HCT116 (cell line): ENCODE measurements around the gene SELENOW. TPM values are rescaled to one million over a fixed set of nuclear protein-coding genes. Genes with fewer than 3 reads are reported as not detected.
A peak's percentile ranks its signal among the peaks of the same experiment; 100 is the strongest.

Source experiments
- ATAC-seq: fragments of 200-7000 bp; cut with Tn5 transposase; 2 replicates; pipeline ENCODE4 v1.9.1; 2020; ENCODE audit warnings: mild to moderate bottlenecking, moderate library complexity
- BruUV-seq: library from RNA; stranded (reverse); fragments of 400-500 nt; replicated peaks from 2 replicates; lab custom pipeline; 2021; lab: Mats Ljungman, UMichigan
- CTCF ChIA-PET: fragments of 300-600 bp; sonication (Branson Sonifier 250); formaldehyde crosslinking; loops from one replicate; lab custom pipeline; 2021; ENCODE audit warnings: antibody characterized with exemption; lab: Charles Lee
- POLR2A ChIA-PET: fragments of 300-600, 350-600 bp; sonication (Branson Sonifier 250); formaldehyde crosslinking; loops from one replicate; lab custom pipeline; 2021; ENCODE audit warnings: antibody characterized with exemption; lab: Charles Lee
- RAD21 ChIA-PET, 2 experiments: fragments of 300-600 bp; sonication (Branson Sonifier 250); formaldehyde crosslinking; loops; one replicate each; lab custom pipeline; 2023; ENCODE audit warnings: low total read pairs in 2 of 2; ENCODE audit not compliant: uncharacterized antibody in 2 of 2, unreplicated experiment in 2 of 2, low non-redundant PET in 1 of 2; lab: Charles Lee
- DNase-seq: peaks from one replicate; pipeline ENCODE4 v3.0.0-alpha.2; 2010; ENCODE audit warnings: low read depth, low spot score
- H2AFZ ChIP-seq: fragments of 200-600 bp; shearing (Covaris generic), sonication (generic); 2 replicates; pipeline ENCODE4 v1.6.1; 2017; ENCODE audit warnings: low read depth, mixed run types, mixed read lengths, antibody characterized with exemption, low read length; ENCODE audit not compliant: poor library complexity, severe bottlenecking
- H3K27ac ChIP-seq: 2 replicates; pipeline ENCODE4 v1.5.1; 2012; ENCODE audit warnings: low read depth, low read length
- H3K27me3 ChIP-seq: fragments of 200-600 bp; sonication (generic); 2 replicates; pipeline ENCODE4 v1.6.1; 2016; ENCODE audit warnings: mixed run types, low read length, mixed read lengths; ENCODE audit not compliant: insufficient read depth
- H3K36me3 ChIP-seq, 2 experiments: fragments of 200-500 bp in 1 of 2; fragments of 200-600 bp in 1 of 2; sonication (Bioruptor generic) in 1 of 2; sonication (generic) in 1 of 2; 2 replicates each; pipeline versions ENCODE4 v1.5.1 to v1.6.1; 2014 to 2016; ENCODE audit warnings: low read length in 2 of 2, inconsistent platforms in 1 of 2, mixed read lengths in 1 of 2, mixed run types in 1 of 2; ENCODE audit not compliant: insufficient read depth in 2 of 2, control insufficient read depth in 1 of 2
- H3K4me1 ChIP-seq, 2 experiments: fragments of 200-600 bp in 1 of 2; sonication (generic) in 1 of 2; 2 replicates each; pipeline versions ENCODE4 v1.5.1 to v1.6.1; 2012 to 2017; ENCODE audit warnings: low read length in 2 of 2, inconsistent platforms in 1 of 2, mild to moderate bottlenecking in 1 of 2, mixed read lengths in 1 of 2, mixed run types in 1 of 2, moderate library complexity in 1 of 2; ENCODE audit not compliant: insufficient read depth in 2 of 2, control insufficient read depth in 1 of 2
- H3K4me2 ChIP-seq: fragments of 200-600 bp; sonication (generic); 2 replicates; pipeline ENCODE4 v1.6.1; 2017; ENCODE audit warnings: mixed run types, low read length, mixed read lengths
- H3K4me3 ChIP-seq, 2 experiments: fragments of 200-600 bp in 1 of 2; sonication (generic) in 1 of 2; replicated peaks in 1 of 2; 2 replicates each; pipeline ENCODE4 v1.5.1; 2011 to 2016; ENCODE audit warnings: low read length in 2 of 2, control low read depth in 1 of 2, low read depth in 1 of 2, mild to moderate bottlenecking in 1 of 2, mixed read lengths in 1 of 2, mixed run types in 1 of 2
- H3K79me2 ChIP-seq: fragments of 200-600 bp; sonication (generic); 2 replicates; pipeline ENCODE4 v1.6.1; 2017; ENCODE audit warnings: mild to moderate bottlenecking, mixed run types, low read length, moderate library complexity, mixed read lengths; ENCODE audit not compliant: insufficient read depth
- H3K9ac ChIP-seq: fragments of 200-600 bp; sonication (generic); 2 replicates; pipeline ENCODE4 v1.6.1; 2016; ENCODE audit warnings: low read length, mixed read lengths
- H3K9me2 ChIP-seq: fragments of 200-600 bp; sonication (generic), shearing (Covaris generic); 2 replicates; pipeline ENCODE4 v1.6.1; 2017; ENCODE audit warnings: mixed run types, mild to moderate bottlenecking, moderate library complexity; ENCODE audit not compliant: insufficient read depth
- H3K9me3 ChIP-seq, 2 experiments: fragments of 200-500 bp in 1 of 2; fragments of 200-600 bp in 1 of 2; sonication (Bioruptor generic) in 1 of 2; sonication (generic) in 1 of 2; 2 replicates each; pipeline ENCODE4 v1.6.1; 2014 to 2017; ENCODE audit warnings: low read length in 2 of 2, mixed read lengths in 2 of 2, inconsistent platforms in 1 of 2, low read depth in 1 of 2, mild to moderate bottlenecking in 1 of 2, mixed run types in 1 of 2, moderate library complexity in 1 of 2; ENCODE audit not compliant: control insufficient read depth in 1 of 2, insufficient read depth in 1 of 2
- H4K20me1 ChIP-seq: fragments of 200-600 bp; sonication (generic), shearing (Covaris generic); 2 replicates; pipeline ENCODE4 v1.6.1; 2017; ENCODE audit warnings: mixed run types, mild to moderate bottlenecking, moderate library complexity; ENCODE audit not compliant: insufficient read depth
- CEBPB ChIP-seq: IDR thresholded peaks from 2 replicates; pipeline ENCODE4 v1.6.1; 2012; ENCODE audit warnings: low read depth
- CTCF ChIP-seq, 3 experiments: fragments of 200-600 bp in 1 of 3; sonication (generic) in 1 of 3; IDR thresholded peaks in 2 of 3; conservative IDR thresholded peaks in 1 of 3; 2 replicates each; pipeline ENCODE4 v1.5.1; 2012 to 2017; ENCODE audit warnings: low read depth in 2 of 3, low read length in 2 of 3, antibody characterized with exemption in 1 of 3, borderline replicate concordance in 1 of 3, control low read depth in 1 of 3, mild to moderate bottlenecking in 1 of 3, mixed read lengths in 1 of 3, mixed run types in 1 of 3, moderate library complexity in 1 of 3; ENCODE audit not compliant: insufficient read depth in 1 of 3
- EZH2 ChIP-seq: fragments of 200-600 bp; sonication (generic); IDR thresholded peaks from 2 replicates; pipeline ENCODE4 v1.6.1; 2017; ENCODE audit warnings: antibody characterized with exemption, mixed run types
- EZH2phosphoT487 ChIP-seq: fragments of 200-600 bp; IDR thresholded peaks from 2 replicates; pipeline ENCODE4 v1.6.1; 2018; ENCODE audit warnings: antibody characterized with exemption, borderline replicate concordance
- MAX ChIP-seq: IDR thresholded peaks from 2 replicates; pipeline ENCODE4 v1.6.1; 2012
- POLR2AphosphoS5 ChIP-seq: IDR thresholded peaks from 2 replicates; pipeline ENCODE4 v1.6.1; 2011; ENCODE audit warnings: mild to moderate bottlenecking, low read depth, low read length, moderate library complexity
- REST ChIP-seq: IDR thresholded peaks from 2 replicates; pipeline ENCODE4 v1.6.1; 2012; ENCODE audit warnings: low read depth
- SP1 ChIP-seq: IDR thresholded peaks from 2 replicates; pipeline ENCODE4 v1.6.1; 2012; ENCODE audit warnings: low read depth
- ZBTB33 ChIP-seq: IDR thresholded peaks from 2 replicates; pipeline ENCODE4 v1.6.1; 2011; ENCODE audit warnings: mild to moderate bottlenecking, low read length, moderate library complexity; ENCODE audit not compliant: insufficient replicate concordance; ENCODE audit errors: extremely low read depth
- ZFX ChIP-seq: fragments of 450-650 bp; IDR thresholded peaks from 2 replicates; pipeline ENCODE4 v1.6.1; 2017
- intact Hi-C: fragments of 100-400 bp; cut with micrococcal nuclease; formaldehyde crosslinking; loops from 2 replicates; pipeline ENCODE4 v1.10.0; 2022
- total RNA-seq: library from RNA; stranded (reverse); gene quantifications from one replicate; pipeline ENCODE4 v1.2.1, GENCODE V29; 2021; ENCODE audit not compliant: unreplicated experiment

Gene SELENOW
- total RNA-seq, 1 experiment from 2014 or later = 181 TPM

GRCh38 chr19:47778954-47779351, 450 bp downstream of the SELENOW start:
- intact Hi-C loops = no loop called here
- Histone ChIP-seq H3K9me2 (no peaks in the 10 kb centered on the region), H3K79me2 (peaks cover 41% of the 10 kb centered on the region), H3K27ac (peak overlapping the region; percentile 98), H4K20me1 (no peaks in the 10 kb centered on the region), H3K4me2 (peak overlapping the region; percentile 99), H3K9ac (peak overlapping the region; percentile 84), H2AFZ (no peak overlapping the region), H3K4me3 (peak overlapping the region; percentile 97 to 99), H3K9me3 (no peaks in the 10 kb centered on the region), H3K4me1 (peaks cover 13 to 24% of the 10 kb centered on the region in 2 experiments; a peak in 3 of 4 replicates), H3K36me3 (peaks cover 24 to 29% of the 10 kb centered on the region in 2 experiments; a peak in 3 of 4 replicates), H3K27me3 (no peaks in the 10 kb centered on the region)
- TSS peak; percentile 79 for BruUV-seq
- ChIA-PET RAD21 (no interaction called here), CTCF (no interaction called here), POLR2A (no interaction called here)
- ATAC-seq (no peak), DNase-seq (no peak)
- no peak for TF ChIP-seq CEBPB
- no peak for TF ChIP-seq SP1
- no peak for TF ChIP-seq MAX
- no peak for TF ChIP-seq CTCF (IDR thresholded peaks at IDR 0.05 in 2 of 3, conservative IDR thresholded peaks at IDR 0.05 in 1 of 3; ENCODE audit: borderline replicate concordance in 1 of 3, insufficient read depth in 1 of 3, low read depth in 2 of 3, low read length in 2 of 3)
- no peak for TF ChIP-seq POLR2AphosphoS5
- no peak for TF ChIP-seq REST
- TF ChIP-seq EZH2phosphoT487 = no peak
- TF ChIP-seq ZFX = no peak
- no peak for TF ChIP-seq EZH2
- no peak for TF ChIP-seq ZBTB33
